ENCODE results near the gene RBPJL. TPM values are rescaled to one million over a fixed set of nuclear protein-coding genes. Genes with fewer than 3 reads are reported as not detected.

RBPJL gene
- total RNA-seq, 1 experiment from 2014 or later, result not detected

DNA sequence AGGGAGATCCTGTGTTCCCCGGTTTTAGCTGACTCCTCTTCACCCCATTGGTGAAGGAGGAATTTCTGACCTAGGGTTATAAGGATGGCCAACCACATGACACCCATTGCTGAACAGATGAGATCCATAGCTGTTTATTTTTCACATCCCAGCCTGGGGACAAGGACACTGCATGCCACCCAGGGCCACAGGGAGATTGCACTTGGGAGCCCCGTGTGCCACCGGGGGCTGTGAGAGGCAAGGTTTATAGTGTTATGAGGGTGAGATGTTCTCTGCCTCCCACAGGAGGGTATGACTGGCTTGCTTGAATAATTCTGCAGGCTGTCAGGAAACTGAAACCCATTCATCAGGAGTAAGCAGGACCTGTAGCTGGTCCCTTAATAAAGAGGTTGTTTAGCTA lies 37.6 kb upstream of the RBPJL start:
- intact Hi-C loops (cut with micrococcal nuclease; ENCODE audit: unreplicated experiment), result no loop called here
- Mint-ChIP-seq H3K27me3 (ENCODE audit: unreplicated experiment) (peaks cover 23% of the 10 kb centered on the region), H3K4me3 (ENCODE audit: low read depth, unreplicated experiment) (no peak overlapping the region), H3K4me1 (ENCODE audit: low read depth, unreplicated experiment) (peaks cover 10% of the 10 kb centered on the region), H3K36me3 (ENCODE audit: insufficient read depth, unreplicated experiment) (no peaks in the 10 kb centered on the region), H3K27ac (ENCODE audit: unreplicated experiment) (no peak overlapping the region), H3K9me3 (ENCODE audit: low read depth, unreplicated experiment) (no peaks in the 10 kb centered on the region)
- TF ChIP-seq, protein P1, sequence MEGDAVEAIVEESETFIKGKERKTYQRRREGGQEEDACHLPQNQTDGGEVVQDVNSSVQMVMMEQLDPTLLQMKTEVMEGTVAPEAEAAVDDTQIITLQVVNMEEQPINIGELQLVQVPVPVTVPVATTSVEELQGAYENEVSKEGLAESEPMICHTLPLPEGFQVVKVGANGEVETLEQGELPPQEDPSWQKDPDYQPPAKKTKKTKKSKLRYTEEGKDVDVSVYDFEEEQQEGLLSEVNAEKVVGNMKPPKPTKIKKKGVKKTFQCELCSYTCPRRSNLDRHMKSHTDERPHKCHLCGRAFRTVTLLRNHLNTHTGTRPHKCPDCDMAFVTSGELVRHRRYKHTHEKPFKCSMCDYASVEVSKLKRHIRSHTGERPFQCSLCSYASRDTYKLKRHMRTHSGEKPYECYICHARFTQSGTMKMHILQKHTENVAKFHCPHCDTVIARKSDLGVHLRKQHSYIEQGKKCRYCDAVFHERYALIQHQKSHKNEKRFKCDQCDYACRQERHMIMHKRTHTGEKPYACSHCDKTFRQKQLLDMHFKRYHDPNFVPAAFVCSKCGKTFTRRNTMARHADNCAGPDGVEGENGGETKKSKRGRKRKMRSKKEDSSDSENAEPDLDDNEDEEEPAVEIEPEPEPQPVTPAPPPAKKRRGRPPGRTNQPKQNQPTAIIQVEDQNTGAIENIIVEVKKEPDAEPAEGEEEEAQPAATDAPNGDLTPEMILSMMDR (IDR thresholded peaks at IDR 0.05; ENCODE audit: unreplicated experiment), result no peak
- CTCF ChIA-PET, result interaction anchor here (0.9 to 1.9 kb wide), 4 partner anchors 15 to 225 kb away, joined by 3 to 6 read pairs (median 4); partner anchors contain the start of gene SLPI
- DNase-seq, result no peak
- BruUV-seq (replicated peaks), result no TSS peak

DNA sequence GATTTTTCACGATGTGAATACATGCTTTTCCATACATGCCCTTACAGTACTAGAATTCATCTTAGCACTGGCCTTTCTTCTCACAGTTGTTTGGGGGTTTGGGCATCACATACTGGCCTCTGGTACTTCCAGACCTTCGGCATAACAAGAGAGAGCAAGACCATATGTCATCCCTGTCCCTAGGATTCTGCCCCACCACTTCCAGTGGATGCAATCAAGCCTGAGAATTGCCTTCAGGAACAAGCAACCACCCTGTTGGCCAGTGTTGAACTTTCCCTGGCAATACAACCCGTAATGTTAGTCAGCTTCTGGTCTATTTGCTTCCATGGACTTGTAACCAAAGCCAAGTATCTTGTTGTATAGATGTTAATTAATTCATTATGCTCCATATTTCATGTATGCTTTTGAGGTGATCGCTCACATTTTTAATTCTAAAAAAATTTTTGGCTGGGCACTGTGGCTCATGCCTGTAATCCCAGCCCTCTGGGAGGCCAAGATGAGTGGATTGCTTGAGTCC lies 36.8 kb upstream of the RBPJL start:
- no TSS peak for BruUV-seq (replicated peaks)
- Mint-ChIP-seq H3K36me3 (ENCODE audit: insufficient read depth, unreplicated experiment) (no peaks in the 10 kb centered on the region), H3K27me3 (ENCODE audit: unreplicated experiment) (peaks cover 29% of the 10 kb centered on the region), H3K9me3 (ENCODE audit: low read depth, unreplicated experiment) (no peaks in the 10 kb centered on the region), H3K4me1 (ENCODE audit: low read depth, unreplicated experiment) (peaks cover 10% of the 10 kb centered on the region), H3K4me3 (ENCODE audit: low read depth, unreplicated experiment) (no peak overlapping the region), H3K27ac (ENCODE audit: unreplicated experiment) (no peak overlapping the region)
- intact Hi-C loops (cut with micrococcal nuclease; ENCODE audit: unreplicated experiment), result no loop called here
- CTCF ChIA-PET, result interaction anchor here (1.9 kb wide), 1 partner anchor 24 kb away, joined by 6 read pairs; no protein-coding TSS in a partner anchor
- TF ChIP-seq, protein P1 (IDR thresholded peaks at IDR 0.05; ENCODE audit: unreplicated experiment), result no peak
- DNase-seq, result no peak

DNA sequence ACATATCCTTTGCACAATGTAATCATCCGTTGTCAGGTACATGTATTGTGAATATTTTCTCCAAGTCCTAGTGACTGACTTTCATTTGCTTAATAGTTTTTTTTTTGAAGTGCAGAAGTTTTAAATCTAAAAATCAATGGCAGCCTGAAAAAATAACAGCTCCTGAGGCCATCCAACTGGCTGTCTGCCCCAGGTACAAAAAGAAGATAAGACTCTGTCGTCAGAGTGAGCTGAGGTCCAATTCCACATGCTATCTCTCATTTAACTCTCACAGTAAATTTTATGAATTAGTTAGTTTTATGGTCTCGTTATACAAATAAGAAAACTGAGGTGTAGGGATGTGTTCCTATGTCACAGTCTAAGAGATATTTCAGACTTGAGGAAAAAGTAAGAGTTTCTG lies 31.3 kb upstream of the RBPJL start:
- CTCF ChIA-PET, result interaction anchor here (0.6 to 2.2 kb wide), 2 partner anchors 20 to 1464 kb away, joined by 5 to 8 read pairs; partner anchors contain the start of gene SLPI
- Mint-ChIP-seq H3K9me3 (ENCODE audit: low read depth, unreplicated experiment) (no peaks in the 10 kb centered on the region), H3K36me3 (ENCODE audit: insufficient read depth, unreplicated experiment) (no peaks in the 10 kb centered on the region), H3K27me3 (ENCODE audit: unreplicated experiment) (peaks cover 54% of the 10 kb centered on the region), H3K4me3 (ENCODE audit: low read depth, unreplicated experiment) (no peak overlapping the region), H3K27ac (ENCODE audit: unreplicated experiment) (no peak overlapping the region), H3K4me1 (ENCODE audit: low read depth, unreplicated experiment) (no peaks in the 10 kb centered on the region)
- intact Hi-C loops (cut with micrococcal nuclease; ENCODE audit: unreplicated experiment), result no loop called here
- TF ChIP-seq, protein P1 (IDR thresholded peaks at IDR 0.05; ENCODE audit: unreplicated experiment), result no peak
- no peak for DNase-seq
- no TSS peak for BruUV-seq (replicated peaks)

DNA sequence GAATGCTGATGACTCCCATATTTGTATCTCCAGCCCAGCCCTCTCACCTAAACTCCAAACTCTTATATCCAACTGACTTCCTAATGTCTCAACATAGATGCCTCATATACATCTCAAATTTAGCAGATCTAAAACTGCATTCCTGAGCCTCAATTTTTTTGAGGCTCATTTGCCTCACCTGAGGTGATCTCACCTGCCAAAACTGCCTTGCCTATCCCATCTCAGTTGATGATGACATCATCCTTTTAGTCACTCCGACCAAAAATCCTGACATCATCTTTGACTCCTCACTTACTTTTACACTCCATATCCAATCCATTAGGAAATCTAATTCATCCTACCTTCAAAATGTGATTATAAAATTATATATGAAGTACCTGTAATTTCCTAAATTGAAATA lies 26.6 kb upstream of the RBPJL start:
- no peak overlapping the region for H3K4me3 Mint-ChIP-seq (ENCODE audit: low read depth, unreplicated experiment)
- no peaks in the 10 kb centered on the region for H3K36me3 Mint-ChIP-seq (ENCODE audit: insufficient read depth, unreplicated experiment)
- no peaks in the 10 kb centered on the region for H3K4me1 Mint-ChIP-seq (ENCODE audit: low read depth, unreplicated experiment)
- no peak for DNase-seq
- intact Hi-C loops (cut with micrococcal nuclease; ENCODE audit: unreplicated experiment), result no loop called here
- BruUV-seq (replicated peaks), result no TSS peak
- CTCF ChIA-PET, result interaction anchor here (1.6 kb wide), 1 partner anchor 11 kb away, joined by 4 read pairs; no protein-coding TSS in a partner anchor
- peaks cover 47% of the 10 kb centered on the region for H3K27me3 Mint-ChIP-seq (ENCODE audit: unreplicated experiment)
- H3K9me3 Mint-ChIP-seq (ENCODE audit: low read depth, unreplicated experiment), result no peaks in the 10 kb centered on the region
- TF ChIP-seq, protein P1 (IDR thresholded peaks at IDR 0.05; ENCODE audit: unreplicated experiment), result no peak
- no peak overlapping the region for H3K27ac Mint-ChIP-seq (ENCODE audit: unreplicated experiment)
